Measurements from ENCODE around the gene SLC12A4.
"Not testable (repeated sequence)": the region's sequence is repeated elsewhere in the genome, so short reads cannot be mapped to it uniquely, and the experiment has no call there.

Gene SLC12A4

GRCh38 chr16:67968400-67969253 is at the start of gene SLC12A4:
Gene SLC12A4, minus strand, starts transcription at chr16:67968637. Its CDS starts 84 bp downstream, at chr16:67968553.
- peak; percentile 75 for DNase-seq

DNA sequence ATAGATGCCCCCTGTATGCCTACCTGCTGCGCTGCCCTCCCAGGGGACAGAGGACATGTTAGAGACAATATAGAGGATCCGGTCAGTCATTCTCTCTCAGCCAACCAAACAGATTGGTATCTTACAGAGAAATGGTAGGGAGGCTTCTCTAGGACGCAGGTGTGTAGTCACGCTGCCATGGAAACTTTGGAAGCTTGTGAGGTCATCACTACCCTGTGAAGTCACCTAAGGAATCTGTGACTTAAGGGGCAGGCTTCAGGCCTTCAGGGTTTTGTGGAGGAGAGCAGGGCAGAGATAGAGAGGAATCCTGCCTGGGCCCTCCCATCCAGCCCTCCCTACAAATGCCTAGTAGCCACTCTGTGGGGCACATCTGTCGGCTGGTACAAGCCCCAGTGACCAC is 47.2 kb upstream of the SLC12A4 start, which contains the start of gene DPEP2NB:
DPEP2NB (minus strand) TSS at position 231 of the 400 bp plus-strand sequence; CDS start at position 90, 141 bp downstream.
- no peak for DNase-seq

GRCh38 chr16:68013440-68013839 is 45.0 kb upstream of the SLC12A4 start:
- no peak for DNase-seq

DNA sequence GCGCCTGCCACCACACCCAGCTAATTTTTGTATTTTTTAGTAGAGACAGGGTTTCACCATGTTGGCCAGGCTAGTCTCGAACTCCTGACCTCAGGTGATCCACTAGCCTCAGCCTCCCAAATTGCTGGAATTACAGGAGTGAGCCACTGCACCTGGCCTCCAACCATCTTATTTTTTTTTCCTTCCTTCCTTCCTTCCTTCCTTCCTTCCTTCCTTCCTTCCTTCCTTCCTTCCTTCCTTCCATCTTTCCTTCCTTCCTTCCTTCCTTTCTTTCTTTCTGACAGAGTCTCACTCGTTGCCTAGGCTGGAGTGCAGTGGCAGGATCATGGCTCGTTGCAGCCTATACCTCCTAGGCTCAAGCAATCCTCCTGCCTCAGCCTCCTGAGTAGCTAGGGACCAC is 41.4 kb upstream of the SLC12A4 start:
- DNase-seq, result not testable (repeated sequence)

GRCh38 chr16:68009157-68009735 is 40.8 kb upstream of the SLC12A4 start:
- no peak for DNase-seq

- no peak for DNase-seq
Observed at GRCh38 chr16:68005786-68006286, 37.4 kb upstream of the SLC12A4 start.

DNA sequence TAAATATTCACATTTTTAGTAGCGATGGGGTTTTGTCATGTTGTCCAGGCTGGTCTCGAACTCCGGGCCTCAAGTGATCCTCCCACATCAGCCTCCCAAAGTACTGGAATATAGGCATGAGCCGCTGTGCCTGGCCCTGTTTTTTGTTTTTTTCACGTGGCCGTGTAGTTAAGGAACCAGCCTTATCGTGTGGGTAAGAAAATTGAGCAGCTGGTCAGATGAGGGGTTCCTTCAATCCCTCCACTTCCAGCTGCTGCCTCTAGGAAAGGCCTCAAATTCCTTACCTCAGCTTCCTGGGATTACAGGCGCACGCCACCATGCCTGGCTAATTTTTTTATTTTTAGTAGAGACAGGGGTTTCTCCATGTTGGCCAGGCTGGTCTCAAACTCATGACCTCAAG is 36.8 kb upstream of the SLC12A4 start:
- DNase-seq, result no peak

DNA sequence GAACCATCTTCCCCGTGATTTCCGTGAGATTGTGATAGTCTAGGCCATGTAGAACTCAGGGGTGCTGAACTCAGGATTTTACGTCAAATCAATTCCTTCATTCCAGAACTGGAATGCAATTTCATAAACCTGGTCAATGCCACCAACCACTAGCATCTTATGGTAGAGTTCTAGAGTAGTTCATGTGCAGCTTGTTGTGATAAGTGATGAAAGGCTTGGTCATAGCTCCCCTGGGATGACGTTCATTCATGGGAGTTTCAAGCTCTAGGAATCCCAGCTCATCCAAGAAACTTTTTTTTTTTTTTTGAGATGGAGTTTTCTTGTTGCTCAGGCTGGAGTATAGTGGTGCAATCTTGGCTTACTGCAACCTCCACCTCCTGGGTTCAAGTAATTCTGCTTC is 34.6 kb upstream of the SLC12A4 start:
- DNase-seq, result no peak

DNA sequence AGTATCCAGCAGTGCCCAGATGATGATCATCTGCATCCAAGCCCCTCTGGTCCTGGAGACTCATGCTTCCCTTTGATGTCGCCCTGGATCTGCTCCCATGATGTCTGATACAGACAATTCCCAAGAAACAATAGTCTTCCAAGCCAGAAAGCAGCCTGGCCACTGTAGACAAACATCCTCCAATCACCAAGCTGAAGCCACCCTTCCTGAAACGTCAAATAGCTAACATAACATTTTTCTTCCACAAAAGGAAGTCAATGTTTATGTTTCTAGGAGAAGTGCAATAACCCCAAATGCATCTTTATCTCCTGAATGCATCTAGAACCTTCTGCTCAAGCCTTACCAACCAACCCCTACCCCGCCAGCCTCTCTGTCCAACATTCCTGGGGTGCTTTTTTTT is 32.0 kb upstream of the SLC12A4 start:
- DNase-seq, result no peak

DNA sequence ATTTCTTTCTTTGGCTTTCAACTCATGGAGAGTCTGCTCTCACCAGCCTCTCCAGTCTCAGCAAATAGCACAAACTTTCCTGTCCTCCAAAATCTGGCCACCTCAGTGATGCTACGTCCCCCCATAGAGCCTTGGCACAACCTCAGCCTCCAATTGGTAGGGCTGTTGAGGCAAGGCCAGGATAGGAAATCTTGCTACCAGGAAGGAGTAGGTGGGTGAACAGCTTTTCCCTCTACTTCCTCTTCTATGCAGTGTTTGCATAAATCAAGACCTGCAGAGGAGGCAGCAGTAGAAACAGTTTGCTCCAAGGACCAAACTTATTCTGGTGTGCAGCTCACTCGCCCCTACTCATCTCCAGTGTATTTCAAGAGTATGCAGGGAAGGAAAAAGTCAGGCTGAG is 31.5 kb upstream of the SLC12A4 start:
- DNase-seq, result no peak

DNA sequence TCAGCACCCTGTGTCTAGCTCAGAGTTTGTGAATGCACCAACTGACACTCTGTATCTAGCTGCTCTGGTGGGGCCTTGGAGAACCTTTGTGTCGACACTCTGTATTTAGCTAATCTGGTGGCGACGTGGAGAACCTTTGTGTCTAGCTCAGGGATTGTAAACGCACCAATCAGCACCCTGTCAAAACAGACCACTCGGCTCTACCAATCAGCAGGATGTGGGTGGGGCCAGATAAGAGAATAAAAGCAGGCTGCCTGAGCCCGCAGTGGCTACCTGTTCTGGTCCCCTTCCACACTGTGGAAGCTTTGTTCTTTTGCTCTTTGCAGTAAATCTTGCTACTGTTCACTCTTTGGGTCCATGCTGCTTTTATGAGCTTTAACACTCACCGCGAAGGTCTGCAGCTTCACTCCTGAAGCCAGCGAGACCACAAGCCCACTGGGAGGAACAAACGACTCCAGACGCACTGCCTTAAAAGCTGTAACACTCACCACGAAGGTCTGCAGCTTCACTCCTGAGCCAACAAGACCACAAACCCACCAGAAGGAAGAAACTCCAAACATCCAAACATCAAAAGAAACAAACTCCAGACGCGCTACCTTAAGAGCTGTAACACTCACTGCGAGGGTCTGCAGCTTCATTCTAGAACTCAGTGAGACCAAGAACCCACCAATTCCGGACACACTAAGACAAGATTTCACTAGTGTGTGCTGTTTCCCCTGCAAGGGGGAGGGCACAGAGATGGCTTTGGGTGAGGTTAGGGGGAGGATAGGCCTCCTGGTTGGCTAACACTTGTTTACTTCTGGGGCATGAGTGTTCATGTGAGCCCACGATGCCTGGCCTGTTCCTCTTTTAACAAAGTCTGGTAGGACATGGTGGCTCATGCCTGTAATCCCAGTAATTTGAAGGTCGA is 30.6 kb upstream of the SLC12A4 start, which contains the start of gene DPEP2:
DPEP2 (minus strand) TSS at position 706 of the 910 bp plus-strand sequence. CDS start 6,272 bp downstream, outside the sequence.
- DNase-seq, result peak; percentile 28

GRCh38 chr16:67998231-67998778 is 29.9 kb upstream of the SLC12A4 start:
- not testable (repeated sequence) for DNase-seq

DNA sequence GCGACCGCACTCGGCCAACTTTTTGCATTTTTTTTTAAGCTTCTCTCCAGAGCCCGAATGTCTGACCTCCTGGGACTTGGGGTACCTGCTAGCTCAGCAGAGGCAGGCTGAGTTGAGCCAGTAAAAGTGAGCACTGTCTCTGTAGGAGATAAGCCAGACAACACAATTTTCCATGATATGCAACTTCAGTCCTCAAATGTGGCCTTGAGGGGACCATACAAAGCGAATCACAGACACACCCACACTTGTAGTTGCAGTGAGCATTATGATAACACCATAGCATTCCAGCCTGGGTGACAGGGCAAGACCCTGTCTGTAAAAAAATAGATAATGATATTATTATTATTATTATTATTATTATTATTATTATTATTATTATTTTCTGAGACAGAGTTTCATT is 28.2 kb upstream of the SLC12A4 start:
- no peak for DNase-seq

DNA sequence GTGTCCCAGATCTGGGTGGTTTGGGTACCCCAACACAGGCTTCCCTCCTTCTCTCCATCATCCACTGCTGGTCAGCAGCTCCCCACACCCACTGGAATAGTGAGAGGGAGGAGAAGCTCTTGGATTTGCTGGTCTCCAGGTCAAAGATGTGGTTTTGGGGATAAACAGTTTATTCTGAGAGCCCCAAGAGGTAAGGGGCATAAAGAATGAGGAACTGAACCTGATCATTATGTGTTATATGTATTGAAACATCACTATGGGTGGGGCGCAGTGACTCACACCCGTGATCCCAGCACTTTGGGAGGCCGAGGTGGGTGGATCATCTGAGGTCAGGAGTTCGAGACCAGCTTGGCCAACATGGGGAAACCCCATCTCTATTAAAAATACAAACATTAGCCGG is 27.0 kb upstream of the SLC12A4 start:
- DNase-seq, result no peak

DNA sequence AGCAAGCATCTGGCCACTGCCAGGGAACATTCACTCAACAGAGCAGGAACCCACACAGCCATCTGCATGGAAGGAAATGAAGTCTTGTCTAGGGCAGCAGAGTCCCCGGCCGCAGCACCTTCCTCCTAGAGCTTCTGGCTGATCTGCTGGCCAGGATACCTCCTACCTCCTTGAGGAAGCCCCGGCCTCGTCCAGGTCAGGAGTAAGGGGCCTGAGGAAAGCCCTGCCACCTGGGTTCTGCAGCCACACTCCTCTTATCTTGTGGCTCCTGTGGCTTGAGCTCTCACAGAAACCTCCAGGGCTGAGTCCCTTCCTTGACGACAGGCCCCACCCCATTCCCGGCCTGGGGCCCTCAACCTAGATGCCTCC is 25.6 kb upstream of the SLC12A4 start:
- not testable (repeated sequence) for DNase-seq

GRCh38 chr16:67993207-67994039 is 25.0 kb upstream of the SLC12A4 start:
- DNase-seq, result peak; percentile 63

DNA sequence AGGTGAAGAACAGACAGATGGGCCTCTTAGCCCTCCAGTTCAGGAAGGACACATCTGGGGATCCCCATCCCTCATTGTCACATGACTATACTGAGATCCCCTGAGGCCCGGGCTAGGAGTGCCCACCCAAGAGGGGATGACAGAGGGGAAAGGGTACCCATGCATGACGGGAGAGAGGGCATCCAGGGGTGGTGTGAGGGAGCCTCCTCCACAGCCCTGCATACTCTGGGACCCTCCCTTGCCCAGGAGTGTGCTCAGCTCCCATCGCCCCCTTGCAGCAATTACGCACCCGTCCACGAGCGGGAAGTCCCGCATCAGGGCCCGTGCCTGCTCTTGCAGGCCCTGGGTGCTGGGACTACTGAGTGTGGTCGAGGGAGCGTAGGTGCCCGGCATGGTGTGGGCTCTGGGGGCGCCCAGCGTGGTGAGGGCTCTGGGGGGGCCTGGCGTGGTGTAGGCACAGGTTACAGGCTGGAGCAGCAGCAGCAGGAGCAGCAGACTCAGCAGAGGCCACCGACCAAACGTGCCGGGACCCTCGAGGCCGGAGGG is 24.3 kb upstream of the SLC12A4 start:
- DNase-seq, result no peak

GRCh38 chr16:67990018-67990386 is 21.6 kb upstream of the SLC12A4 start:
- DNase-seq, result no peak

DNA sequence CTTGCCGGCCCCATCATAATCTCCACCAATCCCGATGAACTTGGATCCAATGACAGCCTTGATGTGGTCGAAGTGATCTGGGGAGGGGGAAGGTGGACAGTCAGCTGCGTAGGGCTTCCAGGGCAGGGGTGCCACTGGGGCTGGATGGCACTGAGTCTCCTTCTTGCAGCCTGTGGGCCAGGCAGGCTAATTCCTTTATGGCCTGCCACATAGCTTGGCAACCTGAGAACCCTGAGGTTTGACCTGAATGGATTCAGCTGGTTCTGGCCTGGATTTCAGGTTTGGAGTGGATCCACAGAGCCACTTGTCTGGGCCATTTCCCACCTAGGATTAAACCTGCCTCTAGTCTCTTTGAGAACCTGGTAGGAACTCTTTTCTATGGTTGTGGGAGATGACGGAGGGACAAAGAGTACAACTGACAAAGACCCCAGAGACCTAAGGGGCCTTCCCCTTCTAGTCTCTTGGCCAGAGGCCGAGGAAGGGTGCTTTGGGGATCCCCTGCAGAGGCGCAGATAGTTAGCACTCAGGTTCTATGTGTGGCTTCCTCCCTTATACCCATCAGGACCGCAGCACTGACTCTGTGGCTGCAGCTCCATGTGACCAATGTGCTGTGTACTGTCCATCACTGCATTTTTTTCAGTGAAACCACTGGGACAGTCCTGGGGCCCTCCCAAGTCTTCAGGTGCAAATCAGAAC is 21.0 kb upstream of the SLC12A4 start:
- DNase-seq, result no peak

- DNase-seq, result no peak
Observed at GRCh38 chr16:67988675-67989074, 20.2 kb upstream of the SLC12A4 start.
